ENCODE results near the gene C6orf89. TPM values are rescaled to one million over a fixed set of nuclear protein-coding genes. Genes with fewer than 3 reads are reported as not detected.

Gene C6orf89
- total and polyA plus RNA-seq, 4 donors = 22.9 to 59.5 (median 39.4) TPM

GRCh38 chr6:36956446-36956820 lies 70.7 kb downstream of the C6orf89 start:
- no peaks in the 10 kb centered on the region for H3K9me3 ChIP-seq (ENCODE audit: control insufficient read depth in 4 of 4, insufficient read depth in 3 of 4, low read length in 3 of 4)
- H3K27me3 ChIP-seq (ENCODE audit: control insufficient read depth in 3 of 3, insufficient read depth in 3 of 3, low read length in 2 of 3) = no peaks in the 10 kb centered on the region
- H3K4me1 ChIP-seq (ENCODE audit: control insufficient read depth in 5 of 5, insufficient read depth in 5 of 5, low read length in 5 of 5) = peaks cover 0 to 6% (median 0%) of the 10 kb centered on the region in 5 donors
- no peak overlapping the region for H3K27ac ChIP-seq (ENCODE audit: low read depth in 1 of 2, low read length in 1 of 2)
- no peak for DNase-seq
- H3K9ac ChIP-seq (ENCODE audit: insufficient read depth in 1 of 2, low read length in 2 of 2) = no peak overlapping the region
- ATAC-seq (ENCODE audit: insufficient read depth, low FRiP score) = no peak
- no peak for TF ChIP-seq CTCF (IDR thresholded peaks at IDR 0.05; ENCODE audit: control extremely low read depth, extremely low read depth)
- no peaks in the 10 kb centered on the region for H3K36me3 ChIP-seq (ENCODE audit: control insufficient read depth in 4 of 4, insufficient read depth in 4 of 4, low read length in 4 of 4)
- no peak overlapping the region for H3K4me3 ChIP-seq

GRCh38 chr6:36957773-36958271 lies 72.1 kb downstream of the C6orf89 start:
- DNase-seq = no peak
- no peaks in the 10 kb centered on the region for H3K27me3 ChIP-seq (ENCODE audit: control insufficient read depth in 3 of 3, insufficient read depth in 3 of 3, low read length in 2 of 3)
- H3K4me1 ChIP-seq (ENCODE audit: control insufficient read depth in 5 of 5, insufficient read depth in 5 of 5, low read length in 5 of 5) = peaks cover 0 to 6% (median 0%) of the 10 kb centered on the region in 5 donors
- no peaks in the 10 kb centered on the region for H3K9me3 ChIP-seq (ENCODE audit: control insufficient read depth in 4 of 4, insufficient read depth in 3 of 4, low read length in 3 of 4)
- no peak overlapping the region for H3K9ac ChIP-seq (ENCODE audit: insufficient read depth in 1 of 2, low read length in 2 of 2)
- no peak overlapping the region for H3K27ac ChIP-seq (ENCODE audit: low read depth in 1 of 2, low read length in 1 of 2)
- 86 to 95% methylated on average over 9 of the region's 9 CpGs for WGBS, 2 donors
- H3K4me3 ChIP-seq = no peak overlapping the region
- no peak for TF ChIP-seq CTCF (IDR thresholded peaks at IDR 0.05; ENCODE audit: control extremely low read depth, extremely low read depth)
- ATAC-seq (ENCODE audit: insufficient read depth, low FRiP score) = no peak
- no peaks in the 10 kb centered on the region for H3K36me3 ChIP-seq (ENCODE audit: control insufficient read depth in 4 of 4, insufficient read depth in 4 of 4, low read length in 4 of 4)

GRCh38 chr6:36958775-36959554 lies 73.2 kb downstream of the C6orf89 start:
- Histone ChIP-seq H3K9me3 (ENCODE audit: control insufficient read depth in 4 of 4, insufficient read depth in 3 of 4, low read length in 3 of 4) (no peaks in the 10 kb centered on the region), H3K4me3 (no peak overlapping the region), H3K4me1 (ENCODE audit: control insufficient read depth in 5 of 5, insufficient read depth in 5 of 5, low read length in 5 of 5) (peaks cover 0 to 12% (median 5%) of the 10 kb centered on the region in 5 donors), H3K27me3 (ENCODE audit: control insufficient read depth in 3 of 3, insufficient read depth in 3 of 3, low read length in 2 of 3) (no peaks in the 10 kb centered on the region), H3K27ac (ENCODE audit: low read depth in 1 of 2, low read length in 1 of 2) (no peak overlapping the region), H3K9ac (ENCODE audit: insufficient read depth in 1 of 2, low read length in 2 of 2) (no peak overlapping the region), H3K36me3 (ENCODE audit: control insufficient read depth in 4 of 4, insufficient read depth in 4 of 4, low read length in 4 of 4) (no peaks in the 10 kb centered on the region)
- TF ChIP-seq CTCF (IDR thresholded peaks at IDR 0.05; ENCODE audit: control extremely low read depth, extremely low read depth) = no peak
- ATAC-seq (ENCODE audit: insufficient read depth, low FRiP score) (no peak), DNase-seq (no peak)
- 87 to 88% methylated on average over 42 to 44 of the region's 44 CpGs for WGBS, 2 donors
